ENCODE measurements around the gene HS3ST3A1.
"Not testable (repeated sequence)": the region's sequence is repeated elsewhere in the genome, so short reads cannot be mapped to it uniquely, and the experiment has no call there.

HS3ST3A1 gene

GRCh38 chr17:13569398-13570123 lies 32.2 kb downstream of the HS3ST3A1 start:
- no peak for FAIRE-seq

GRCh38 chr17:13568582-13569397 lies 32.9 kb downstream of the HS3ST3A1 start:
- no peak for FAIRE-seq

GRCh38 chr17:13563866-13564265 lies 37.9 kb downstream of the HS3ST3A1 start:
- no peak for FAIRE-seq

- FAIRE-seq: no peak
Observed at GRCh38 chr17:13562271-13562800, 39.4 kb downstream of the HS3ST3A1 start.

- no peak for FAIRE-seq
Observed at GRCh38 chr17:13561606-13562270, 40.0 kb downstream of the HS3ST3A1 start.

- FAIRE-seq: no peak
Observed at GRCh38 chr17:13560935-13561334, 40.8 kb downstream of the HS3ST3A1 start.

- no peak for FAIRE-seq
Observed at GRCh38 chr17:13558588-13558987, 43.1 kb downstream of the HS3ST3A1 start.

GRCh38 chr17:13557077-13557476 lies 44.7 kb downstream of the HS3ST3A1 start:
- no peak for FAIRE-seq

GRCh38 chr17:13554231-13554630 lies 47.5 kb downstream of the HS3ST3A1 start:
- FAIRE-seq: no peak

GRCh38 chr17:13550291-13550690 lies 51.4 kb downstream of the HS3ST3A1 start:
- FAIRE-seq: no peak

- not testable (repeated sequence) for FAIRE-seq
Observed at GRCh38 chr17:13548576-13548975, 53.2 kb downstream of the HS3ST3A1 start.

- no peak for FAIRE-seq
Observed at GRCh38 chr17:13546851-13547250, 54.9 kb downstream of the HS3ST3A1 start.

GRCh38 chr17:13545941-13546340 lies 55.8 kb downstream of the HS3ST3A1 start:
- FAIRE-seq: no peak

GRCh38 chr17:13544765-13545164 lies 57.0 kb downstream of the HS3ST3A1 start:
- FAIRE-seq: no peak

GRCh38 chr17:13544292-13544691 lies 57.4 kb downstream of the HS3ST3A1 start:
- FAIRE-seq: no peak

GRCh38 chr17:13542636-13543035 lies 59.1 kb downstream of the HS3ST3A1 start:
- FAIRE-seq: no peak

- no peak for FAIRE-seq
Observed at GRCh38 chr17:13541032-13541480, 60.7 kb downstream of the HS3ST3A1 start.

- no peak for FAIRE-seq
Observed at GRCh38 chr17:13540546-13540945, 61.2 kb downstream of the HS3ST3A1 start.

GRCh38 chr17:13539421-13539820 lies 62.3 kb downstream of the HS3ST3A1 start:
- FAIRE-seq: no peak

GRCh38 chr17:13538841-13539411 lies 62.8 kb downstream of the HS3ST3A1 start:
- no peak for FAIRE-seq

GRCh38 chr17:13537871-13538643 lies 63.7 kb downstream of the HS3ST3A1 start:
- FAIRE-seq: no peak

- no peak for FAIRE-seq
Observed at GRCh38 chr17:13537167-13537731, 64.5 kb downstream of the HS3ST3A1 start.
